Endothelial cell of umbilical vein (primary cell): ENCODE data around the gene AARS2. TPM values are rescaled to one million over a fixed set of nuclear protein-coding genes. Genes with fewer than 3 reads are reported as not detected.

Experiments used
- BruUV-seq: library from RNA; stranded (reverse); fragments of 400-500 nt; replicated peaks from 2 replicates; lab custom pipeline; 2021; lab: Mats Ljungman, UMichigan
- CTCF ChIA-PET: fragments of 300-600, 350-600 bp; sonication (Branson Sonifier 250); formaldehyde crosslinking; loops from one replicate; lab custom pipeline; 2021; ENCODE audit warnings: antibody characterized with exemption, inconsistent platforms; lab: Charles Lee
- POLR2A ChIA-PET: fragments of 300-600, 350-600 bp; sonication (Branson Sonifier 250); formaldehyde crosslinking; loops from one replicate; lab custom pipeline; 2021; ENCODE audit warnings: antibody characterized with exemption, inconsistent platforms; lab: Charles Lee
- DNase-seq: peaks from one replicate; pipeline ENCODE4 v3.0.0-alpha.2; 2011; ENCODE audit warnings: low read depth, low spot score
- FAIRE-seq: peaks from 2 replicates; lab custom pipeline; 2011; peaks lifted over from hg19 to GRCh38; lab: Jason Lieb, UNC
- H2AFZ ChIP-seq: 2 replicates; pipeline ENCODE4 v1.6.0; 2012; ENCODE audit warnings: low read depth, low read length, control low read depth, inconsistent platforms
- H3K27ac ChIP-seq: 2 replicates; pipeline ENCODE4 v1.5.1; 2011; ENCODE audit warnings: low read depth, mild to moderate bottlenecking, control low read depth, low read length, moderate library complexity; ENCODE audit not compliant: insufficient read depth
- H3K27me3 ChIP-seq, 2 experiments: 2 replicates each; pipeline versions ENCODE4 v1.6.0 to v1.6.1; 2011; ENCODE audit warnings: low read length in 2 of 2, mixed read lengths in 1 of 2; ENCODE audit not compliant: control insufficient read depth in 2 of 2, insufficient read depth in 2 of 2
- H3K36me3 ChIP-seq, 2 experiments: 2 replicates in 1 of 2; 3 replicates in 1 of 2; pipeline ENCODE4 v1.5.1; 2011; ENCODE audit warnings: low read length in 2 of 2, mild to moderate bottlenecking in 1 of 2, moderate library complexity in 1 of 2; ENCODE audit not compliant: control insufficient read depth in 2 of 2, insufficient read depth in 2 of 2; ENCODE audit errors: extremely low read depth in 1 of 2
- H3K4me1 ChIP-seq: 3 replicates; pipeline ENCODE4 v1.5.1; 2011; ENCODE audit warnings: mild to moderate bottlenecking, low read length; ENCODE audit not compliant: control insufficient read depth, insufficient read depth; ENCODE audit errors: extremely low read depth
- H3K4me2 ChIP-seq: 2 replicates; pipeline ENCODE4 v1.6.1; 2011; ENCODE audit warnings: low read length, control low read depth, mixed read lengths; ENCODE audit not compliant: insufficient read depth
- H3K4me3 ChIP-seq, 3 experiments: fragments of 200-600 bp in 1 of 3; sonication (generic), shearing (Covaris generic) in 1 of 3; replicated peaks in 1 of 3; 2 replicates each; pipeline ENCODE4 v1.5.1; 2011 to 2016; ENCODE audit warnings: control low read depth in 3 of 3, low read length in 3 of 3, mild to moderate bottlenecking in 2 of 3, inconsistent platforms in 1 of 3, low read depth in 1 of 3, moderate library complexity in 1 of 3; ENCODE audit not compliant: insufficient read depth in 1 of 3
- H3K79me2 ChIP-seq: 2 replicates; pipeline ENCODE4 v1.6.0; 2012; ENCODE audit warnings: low read length, inconsistent platforms; ENCODE audit not compliant: control insufficient read depth, insufficient read depth
- H3K9ac ChIP-seq: replicated peaks from 2 replicates; pipeline ENCODE3; 2011; ENCODE audit warnings: low read length, control low read depth; ENCODE audit not compliant: insufficient read depth; ENCODE audit errors: extremely low read depth
- H3K9me1 ChIP-seq: replicated peaks from 3 replicates; pipeline ENCODE4 v1.6.0; 2011; ENCODE audit warnings: mild to moderate bottlenecking, low read length; ENCODE audit not compliant: control insufficient read depth, insufficient read depth; ENCODE audit errors: extremely low read depth
- H3K9me3 ChIP-seq: replicated peaks from 2 replicates; pipeline ENCODE4 v1.5.1; 2012; ENCODE audit warnings: low read length, inconsistent platforms; ENCODE audit not compliant: control insufficient read depth, insufficient read depth
- H4K20me1 ChIP-seq: replicated peaks from 2 replicates; pipeline ENCODE3; 2011; ENCODE audit warnings: mild to moderate bottlenecking, low read length; ENCODE audit not compliant: control insufficient read depth, insufficient read depth; ENCODE audit errors: extremely low read depth
- EZH2 ChIP-seq: IDR thresholded peaks from 2 replicates; pipeline ENCODE4 v1.6.1; 2012; ENCODE audit warnings: borderline replicate concordance, low read depth, mild to moderate bottlenecking, moderate library complexity, low read length, inconsistent platforms; ENCODE audit not compliant: severe bottlenecking
- FOS ChIP-seq: IDR thresholded peaks from 2 replicates; pipeline ENCODE4 v1.6.1; 2011; ENCODE audit warnings: mild to moderate bottlenecking, low read length, moderate library complexity, borderline replicate concordance; ENCODE audit not compliant: insufficient read depth
- GATA2 ChIP-seq: IDR thresholded peaks from 2 replicates; pipeline ENCODE4 v1.7.0; 2011; ENCODE audit warnings: low read depth, mild to moderate bottlenecking, moderate library complexity, mixed read lengths, low read length; ENCODE audit not compliant: insufficient read length, insufficient read depth
- JUN ChIP-seq: IDR thresholded peaks from 2 replicates; pipeline ENCODE4 v1.6.1; 2011; ENCODE audit warnings: borderline replicate concordance, low read depth; ENCODE audit not compliant: insufficient read length, insufficient read depth
- MYC ChIP-seq: IDR thresholded peaks from one replicate; pipeline ENCODE4 v1.6.1; 2011; ENCODE audit warnings: mild to moderate bottlenecking, low read depth, low read length
- POLR2A ChIP-seq: IDR thresholded peaks from 2 replicates; pipeline ENCODE4 v1.6.1; 2012; ENCODE audit warnings: low read depth, mild to moderate bottlenecking, control low read depth, low read length
- POLR2AphosphoS5 ChIP-seq: IDR thresholded peaks from 2 replicates; pipeline ENCODE4 v1.6.1; 2012; ENCODE audit warnings: low read depth, mild to moderate bottlenecking, control low read depth, low read length, moderate library complexity; ENCODE audit not compliant: insufficient read depth
- dilution Hi-C: fragments of 300-500 bp; cut with MboI; formaldehyde crosslinking; loops from one replicate; pipeline ENCODE4 v1.15.0; 2019; ENCODE audit warnings: low sequenced_read_pairs; ENCODE audit not compliant: extremely low pct_ligation_motif_present
- intact Hi-C: fragments of 100-400 bp; cut with micrococcal nuclease; formaldehyde crosslinking; loops from one replicate; pipeline ENCODE4 v1.10.0; 2022
- polyA plus RNA-seq, 4 experiments: library from polyadenylated mRNA; depleted of rRNA in 3 of 4; stranded (reverse) in 3 of 4; unstranded in 1 of 4; fragments of >200 nt; gene quantifications; 2 replicates each; pipeline versions ENCODE4 v1.2.1 to v1.2.3, GENCODE V29; 2011 to 2012; ENCODE audit warnings: missing spikeins in 1 of 4
- total RNA-seq: library from RNA; stranded (reverse); gene quantifications from 2 replicates; pipeline ENCODE4 v1.2.3, GENCODE V29; 2021
- TF ChIP-seq, protein P1 (sequence below), 2 donors: IDR thresholded peaks; 1 replicate in 1 of 2; 2 replicates in 1 of 2; pipeline ENCODE4 v1.5.1; 2011; ENCODE audit warnings: low read length in 2 of 2, mild to moderate bottlenecking in 2 of 2, moderate library complexity in 2 of 2, control low read depth in 1 of 2, inconsistent platforms in 1 of 2, low read depth in 1 of 2; ENCODE audit not compliant: insufficient read depth in 1 of 2; ENCODE audit errors: extremely low read depth in 1 of 2
- TF ChIP-seq, protein P2 (sequence below): IDR thresholded peaks from 2 replicates; pipeline ENCODE4 v1.6.1; 2011; ENCODE audit not compliant: insufficient read depth, insufficient read length

AARS2 gene
- total and polyA plus RNA-seq, 2 donors (not counting 3 experiments of a cell fraction or from before 2014, with no cell fraction given) = 8.3 to 17.9 TPM

DNA sequence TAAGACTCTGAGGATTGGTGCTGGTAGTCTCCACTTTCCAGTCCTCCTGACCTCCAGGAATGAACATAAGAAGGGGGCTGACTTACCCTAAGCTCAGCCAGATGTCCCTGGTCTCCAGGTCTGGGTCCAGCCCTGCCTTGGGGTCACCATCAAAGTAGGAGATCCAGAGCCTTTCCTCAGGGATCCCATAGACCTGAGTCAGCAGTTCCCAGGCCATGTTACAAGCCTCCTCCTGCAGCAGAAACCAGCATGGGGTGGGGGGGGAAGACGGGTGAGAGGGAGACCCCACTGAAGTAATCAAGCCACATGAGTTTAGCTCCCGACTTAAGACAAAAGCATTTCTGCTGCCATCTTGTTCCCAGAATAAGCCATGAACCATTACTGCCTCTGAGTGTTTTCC lies 1.8 kb downstream of the AARS2 start:
- H3K9me1 ChIP-seq = no peaks in the 10 kb centered on the region
- no peak overlapping the region for H3K4me2 ChIP-seq
- H3K4me3 ChIP-seq = no peak overlapping the region
- no TSS peak for BruUV-seq
- peaks cover 9% of the 10 kb centered on the region for H3K79me2 ChIP-seq
- intact Hi-C loops (no loop called here), dilution Hi-C loops (no loop called here)
- CTCF ChIA-PET = interaction anchor here (2.9 kb wide), 1 partner anchor 42 kb away, joined by 23 read pairs; the partner anchor contains the start of gene TMEM151B
- FAIRE-seq = no peak
- H3K36me3 ChIP-seq = peaks cover 4 to 29% of the 10 kb centered on the region in 2 experiments
- no peaks in the 10 kb centered on the region for H3K9me3 ChIP-seq
- POLR2A ChIA-PET = no interaction called here
- H3K27ac ChIP-seq = no peak overlapping the region
- H3K9ac ChIP-seq = no peak overlapping the region
- H3K4me1 ChIP-seq = peaks cover 7% of the 10 kb centered on the region
- no peaks in the 10 kb centered on the region for H4K20me1 ChIP-seq
- TF ChIP-seq JUN (no peak), EZH2 (no peak), MYC (no peak), POLR2AphosphoS5 (no peak), GATA2 (no peak), FOS (no peak), POLR2A (no peak)
- TF ChIP-seq, protein P1, sequence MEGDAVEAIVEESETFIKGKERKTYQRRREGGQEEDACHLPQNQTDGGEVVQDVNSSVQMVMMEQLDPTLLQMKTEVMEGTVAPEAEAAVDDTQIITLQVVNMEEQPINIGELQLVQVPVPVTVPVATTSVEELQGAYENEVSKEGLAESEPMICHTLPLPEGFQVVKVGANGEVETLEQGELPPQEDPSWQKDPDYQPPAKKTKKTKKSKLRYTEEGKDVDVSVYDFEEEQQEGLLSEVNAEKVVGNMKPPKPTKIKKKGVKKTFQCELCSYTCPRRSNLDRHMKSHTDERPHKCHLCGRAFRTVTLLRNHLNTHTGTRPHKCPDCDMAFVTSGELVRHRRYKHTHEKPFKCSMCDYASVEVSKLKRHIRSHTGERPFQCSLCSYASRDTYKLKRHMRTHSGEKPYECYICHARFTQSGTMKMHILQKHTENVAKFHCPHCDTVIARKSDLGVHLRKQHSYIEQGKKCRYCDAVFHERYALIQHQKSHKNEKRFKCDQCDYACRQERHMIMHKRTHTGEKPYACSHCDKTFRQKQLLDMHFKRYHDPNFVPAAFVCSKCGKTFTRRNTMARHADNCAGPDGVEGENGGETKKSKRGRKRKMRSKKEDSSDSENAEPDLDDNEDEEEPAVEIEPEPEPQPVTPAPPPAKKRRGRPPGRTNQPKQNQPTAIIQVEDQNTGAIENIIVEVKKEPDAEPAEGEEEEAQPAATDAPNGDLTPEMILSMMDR (IDR thresholded peaks at IDR 0.05; ENCODE audit: extremely low read depth in 1 of 2, insufficient read depth in 1 of 2, low read depth in 1 of 2, low read length in 2 of 2) = no peak
- TF ChIP-seq, protein P2, sequence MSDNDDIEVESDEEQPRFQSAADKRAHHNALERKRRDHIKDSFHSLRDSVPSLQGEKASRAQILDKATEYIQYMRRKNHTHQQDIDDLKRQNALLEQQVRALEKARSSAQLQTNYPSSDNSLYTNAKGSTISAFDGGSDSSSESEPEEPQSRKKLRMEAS = no peak
- peaks cover 5% of the 10 kb centered on the region in 2 experiments for H3K27me3 ChIP-seq
- H2AFZ ChIP-seq = no peak overlapping the region
- DNase-seq = no peak
